ENCODE data around the gene ISCU. TPM values are rescaled to one million over a fixed set of nuclear protein-coding genes. Genes with fewer than 3 reads are reported as not detected.

ISCU gene
- 100 to 1,000 TPM; 182 to 195 TPM for total RNA-seq
- polyA plus RNA-seq: 100 to 1,000 TPM; 267 to 316 TPM

DNA sequence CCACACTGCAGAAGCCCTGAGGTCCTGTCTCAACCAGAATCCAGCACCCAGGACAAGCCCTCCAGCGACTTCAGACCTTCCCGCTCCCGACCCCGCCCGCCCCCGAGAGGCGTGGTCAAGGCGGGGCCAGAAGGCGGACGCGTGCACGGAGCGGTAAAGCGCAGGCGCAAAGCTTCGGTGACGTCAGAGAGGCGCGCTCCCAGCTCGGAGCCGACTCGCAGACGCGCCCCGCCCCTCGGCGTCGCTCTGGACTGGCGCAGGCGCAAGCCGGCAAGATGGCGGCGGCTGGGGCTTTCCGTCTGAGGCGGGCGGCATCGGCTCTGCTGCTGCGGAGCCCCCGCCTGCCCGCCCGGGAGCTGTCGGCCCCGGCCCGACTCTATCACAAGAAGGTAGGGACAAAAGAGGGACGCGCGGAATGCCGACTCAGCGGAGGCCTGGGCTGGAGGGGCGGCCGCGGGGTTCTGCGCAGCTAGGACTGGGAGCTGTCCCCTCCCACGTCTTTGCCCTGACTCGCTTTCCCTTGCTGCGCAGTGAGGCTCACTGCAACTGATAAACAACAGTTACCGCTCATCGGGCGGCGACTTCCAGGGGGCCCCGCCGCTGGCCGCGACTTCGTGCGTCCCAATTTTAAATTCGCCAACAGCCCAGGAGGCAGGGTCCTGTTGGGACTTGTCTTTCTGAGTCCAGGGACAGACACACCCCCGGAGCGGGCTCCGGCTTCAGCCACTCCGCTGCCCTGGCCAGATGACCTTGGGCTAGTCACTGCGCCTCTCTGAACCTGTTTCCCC, at the start of gene ISCU:
Gene ISCU, plus strand, starts transcription at position 249 of the 788 bp plus-strand sequence. Its CDS starts 27 bp downstream, at position 276.
- Mint-ChIP-seq H3K4me3 (peak within 1 kb of the TSS; percentile 100), H3K36me3 (peaks cover 26 to 60% of the 10 kb centered on the region in 2 donors), H3K9me3 (no peaks in the 10 kb centered on the region), H3K27ac (peak within 1 kb of the TSS; percentile 99 to 100 (median 100)), H3K4me1 (peaks cover 34 to 79% (median 54%) of the 10 kb centered on the region in 4 donors), H3K27me3 (no peaks in the 10 kb centered on the region)
- H3K27me3 ChIP-seq (ENCODE audit: insufficient read depth, low read length): no peaks in the 10 kb centered on the region
- H3K4me3 ChIP-seq (ENCODE audit: low read length in 2 of 2): peak within 1 kb of the TSS; percentile 87 to 90
- H3K36me3 ChIP-seq (ENCODE audit: insufficient read depth, low read length): peaks cover 34% of the 10 kb centered on the region
- peak within 1 kb of the TSS; percentile 96 for H3K27ac ChIP-seq (ENCODE audit: low read depth, low read length)
- peak; percentile 97 to 100 (median 99) for DNase-seq
- ChIA-PET POLR2A (ENCODE audit: partially characterized antibody) (interaction anchor here (0.6 to 14.6 kb wide), 25 partner anchors 8 to 877 kb away, joined by 3 to 245 read pairs (median 5); partner anchors contain the start of genes ALKBH2, FICD, PWP1 and SELPLG), CTCF (ENCODE audit: partially characterized antibody) (interaction anchor here (0.8 to 17.1 kb wide), 11 partner anchors 10 to 240 kb away, joined by 3 to 339 read pairs (median 4); no protein-coding TSS in a partner anchor)
- intact Hi-C loops (cut with micrococcal nuclease): loop anchor here (1.0 to 10.0 kb wide), 10 partner anchors 56 to 800 kb away; partner anchors contain the start of genes ALKBH2, PRDM4, SELPLG and SSH1
- no peaks in the 10 kb centered on the region for H3K9me3 ChIP-seq (ENCODE audit: control insufficient read depth in 1 of 2, low read length in 2 of 2)
- peaks cover 65% of the 10 kb centered on the region for H3K4me1 ChIP-seq (ENCODE audit: insufficient read depth, low read length)

- Mint-ChIP-seq H3K4me1 (peaks cover 16 to 42% (median 27%) of the 10 kb centered on the region in 4 donors), H3K9me3 (peaks cover 0 to 2% (median 0%) of the 10 kb centered on the region in 8 donors), H3K27me3 (peaks cover 1% of the 10 kb centered on the region in 2 donors), H3K4me3 (peak overlapping the region; percentile 91 to 97 (median 94)), H3K27ac (peak overlapping the region; percentile 90 to 97 (median 95)), H3K36me3 (peaks cover 8 to 20% of the 10 kb centered on the region in 2 donors)
- ChIA-PET CTCF (ENCODE audit: partially characterized antibody) (interaction anchor here (0.6 to 1.3 kb wide), 3 partner anchors 30 to 839 kb away, joined by 3 read pairs; no protein-coding TSS in a partner anchor), POLR2A (ENCODE audit: partially characterized antibody) (interaction anchor here (1.0 kb wide), 1 partner anchor 47 kb away, joined by 8 read pairs; the partner anchor contains the start of genes ISCU and SART3)
- peak overlapping the region; percentile 84 to 90 for H3K4me3 ChIP-seq (ENCODE audit: low read length in 2 of 2)
- DNase-seq: no peak
- no peaks in the 10 kb centered on the region for H3K9me3 ChIP-seq (ENCODE audit: control insufficient read depth in 1 of 2, low read length in 2 of 2)
- H3K27ac ChIP-seq (ENCODE audit: low read depth, low read length): peak overlapping the region; percentile 86
- peaks cover 15% of the 10 kb centered on the region for H3K36me3 ChIP-seq (ENCODE audit: insufficient read depth, low read length)
- H3K4me1 ChIP-seq (ENCODE audit: insufficient read depth, low read length): peaks cover 27% of the 10 kb centered on the region
- intact Hi-C loops (cut with micrococcal nuclease): loop anchor here (2.0 to 10.0 kb wide), 5 partner anchors 118 to 1420 kb away; partner anchors contain the start of genes CORO1C, CRY1, SELPLG and SSH1
- no peaks in the 10 kb centered on the region for H3K27me3 ChIP-seq (ENCODE audit: insufficient read depth, low read length)
These were observed 47.9 kb upstream of the ISCU start for GRCh38 chr12:108514468-108514972.

DNA sequence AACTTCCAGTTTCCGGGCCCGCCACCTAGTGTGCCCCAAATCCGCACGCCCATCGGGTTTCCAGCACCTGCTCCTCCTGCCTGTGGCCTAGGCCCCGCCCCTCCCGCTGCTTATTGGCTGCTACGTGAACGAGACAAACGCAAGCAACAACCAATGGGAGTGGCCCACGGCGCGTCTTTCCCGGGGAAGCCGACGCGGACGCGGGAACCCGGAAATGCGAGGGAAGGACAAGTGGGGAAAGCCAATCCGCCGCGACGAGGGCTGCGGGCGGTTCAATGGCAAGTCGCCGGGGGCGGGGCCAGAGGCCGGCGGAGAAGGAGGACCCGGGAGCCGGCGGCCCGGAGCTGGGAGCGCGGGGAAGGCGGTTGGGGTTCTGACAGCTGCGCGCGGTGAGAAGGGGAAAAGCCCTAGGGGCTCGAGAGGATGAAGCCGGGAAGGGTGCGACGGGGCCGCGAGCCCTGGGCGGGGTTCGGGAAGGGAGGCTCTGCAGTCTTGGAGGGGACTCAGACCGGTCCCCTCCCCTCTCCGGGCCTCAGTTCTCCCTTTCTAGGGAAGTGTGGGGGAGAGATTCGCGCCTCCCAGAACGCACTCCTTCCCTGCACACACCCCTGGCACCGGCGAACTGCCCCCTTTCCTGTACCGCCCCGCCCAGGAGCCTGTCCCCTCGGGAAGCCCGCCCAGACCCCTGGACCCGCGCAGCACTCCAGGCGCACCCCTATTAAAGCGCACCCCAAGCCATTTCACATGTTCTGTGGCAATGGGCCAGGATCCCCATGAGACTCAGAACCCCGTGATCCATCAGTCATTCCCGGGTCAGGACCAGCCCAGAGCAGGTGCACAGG, 47.2 kb upstream of the ISCU start, which contains the start of gene FICD:
Gene FICD, plus strand, starts transcription at position 305 of the 842 bp plus-strand sequence. CDS start 1,696 bp downstream, outside the sequence.
- Histone ChIP-seq H3K4me3 (ENCODE audit: low read length in 2 of 2) (peak within 1 kb of the TSS; percentile 84 to 90), H3K27me3 (ENCODE audit: insufficient read depth, low read length) (no peaks in the 10 kb centered on the region), H3K27ac (ENCODE audit: low read depth, low read length) (peak within 1 kb of the TSS; percentile 86), H3K9me3 (ENCODE audit: control insufficient read depth in 1 of 2, low read length in 2 of 2) (no peaks in the 10 kb centered on the region), H3K4me1 (ENCODE audit: insufficient read depth, low read length) (peaks cover 27% of the 10 kb centered on the region), H3K36me3 (ENCODE audit: insufficient read depth, low read length) (peaks cover 21% of the 10 kb centered on the region)
- H3K9me3 Mint-ChIP-seq: peaks cover 0 to 2% (median 0%) of the 10 kb centered on the region in 8 donors
- H3K4me1 Mint-ChIP-seq: peaks cover 16 to 42% (median 28%) of the 10 kb centered on the region in 4 donors
- intact Hi-C loops (cut with micrococcal nuclease): loop anchor here (1.0 to 10.0 kb wide), 9 partner anchors 46 to 1420 kb away; partner anchors contain the start of genes CORO1C, CRY1, PRDM4 and PWP1
- ChIA-PET POLR2A (ENCODE audit: partially characterized antibody) (interaction anchor here (1.0 kb wide), 1 partner anchor 46 kb away, joined by 8 read pairs; the partner anchor contains the start of genes ISCU and SART3), CTCF (ENCODE audit: partially characterized antibody) (interaction anchor here (1.9 kb wide), 1 partner anchor 103 kb away, joined by 6 read pairs; no protein-coding TSS in a partner anchor)
- DNase-seq: peak; percentile 98 to 100 (median 99)
- H3K4me3 Mint-ChIP-seq: peak within 1 kb of the TSS; percentile 91 to 97 (median 94)
- H3K27ac Mint-ChIP-seq: peak within 1 kb of the TSS; percentile 90 to 97 (median 95)
- peaks cover 1% of the 10 kb centered on the region in 2 donors for H3K27me3 Mint-ChIP-seq
- H3K36me3 Mint-ChIP-seq: peaks cover 12 to 27% of the 10 kb centered on the region in 2 donors

DNA sequence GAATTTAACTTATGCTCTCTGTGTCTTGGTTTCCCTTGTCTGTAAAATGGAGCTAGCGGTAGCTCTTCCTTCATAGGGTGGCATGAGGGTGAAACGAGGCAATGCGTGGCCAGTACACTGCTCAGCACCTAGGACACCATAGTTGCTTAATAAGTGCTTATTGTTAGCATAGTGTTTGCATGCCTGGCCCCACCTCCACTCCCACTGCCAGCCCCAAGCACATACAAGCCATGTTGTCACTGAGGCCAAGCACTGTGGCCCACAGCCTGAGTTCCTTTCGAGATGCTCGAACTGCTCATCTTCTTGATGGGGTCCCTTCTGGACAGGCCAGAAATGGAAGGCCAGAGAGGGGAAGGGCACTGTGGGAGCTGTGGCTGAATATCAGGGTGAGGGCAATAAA, 46.5 kb upstream of the ISCU start:
- Histone ChIP-seq H3K9me3 (ENCODE audit: control insufficient read depth in 1 of 2, low read length in 2 of 2) (no peaks in the 10 kb centered on the region), H3K4me1 (ENCODE audit: insufficient read depth, low read length) (peaks cover 27% of the 10 kb centered on the region), H3K4me3 (ENCODE audit: low read length in 2 of 2) (peak overlapping the region; percentile 84 to 90), H3K27me3 (ENCODE audit: insufficient read depth, low read length) (no peaks in the 10 kb centered on the region), H3K27ac (ENCODE audit: low read depth, low read length) (peak overlapping the region; percentile 86), H3K36me3 (ENCODE audit: insufficient read depth, low read length) (peaks cover 26% of the 10 kb centered on the region)
- Mint-ChIP-seq H3K27me3 (peaks cover under 1 to 1% of the 10 kb centered on the region in 2 donors), H3K27ac (peak overlapping the region; percentile 90 to 97 (median 94)), H3K36me3 (peaks cover 18 to 34% of the 10 kb centered on the region in 2 donors), H3K4me3 (peak overlapping the region; percentile 91 to 97 (median 94)), H3K4me1 (peaks cover 16 to 42% (median 28%) of the 10 kb centered on the region in 4 donors), H3K9me3 (peaks cover 0 to 2% (median 0%) of the 10 kb centered on the region in 8 donors)
- ChIA-PET POLR2A (ENCODE audit: partially characterized antibody) (no interaction called here), CTCF (ENCODE audit: partially characterized antibody) (interaction anchor here (1.9 kb wide), 1 partner anchor 102 kb away, joined by 6 read pairs; no protein-coding TSS in a partner anchor)
- intact Hi-C loops (cut with micrococcal nuclease): loop anchor here (1.0 to 10.0 kb wide), 9 partner anchors 45 to 1421 kb away; partner anchors contain the start of genes CORO1C, CRY1, PRDM4 and PWP1
- DNase-seq: no peak

DNA sequence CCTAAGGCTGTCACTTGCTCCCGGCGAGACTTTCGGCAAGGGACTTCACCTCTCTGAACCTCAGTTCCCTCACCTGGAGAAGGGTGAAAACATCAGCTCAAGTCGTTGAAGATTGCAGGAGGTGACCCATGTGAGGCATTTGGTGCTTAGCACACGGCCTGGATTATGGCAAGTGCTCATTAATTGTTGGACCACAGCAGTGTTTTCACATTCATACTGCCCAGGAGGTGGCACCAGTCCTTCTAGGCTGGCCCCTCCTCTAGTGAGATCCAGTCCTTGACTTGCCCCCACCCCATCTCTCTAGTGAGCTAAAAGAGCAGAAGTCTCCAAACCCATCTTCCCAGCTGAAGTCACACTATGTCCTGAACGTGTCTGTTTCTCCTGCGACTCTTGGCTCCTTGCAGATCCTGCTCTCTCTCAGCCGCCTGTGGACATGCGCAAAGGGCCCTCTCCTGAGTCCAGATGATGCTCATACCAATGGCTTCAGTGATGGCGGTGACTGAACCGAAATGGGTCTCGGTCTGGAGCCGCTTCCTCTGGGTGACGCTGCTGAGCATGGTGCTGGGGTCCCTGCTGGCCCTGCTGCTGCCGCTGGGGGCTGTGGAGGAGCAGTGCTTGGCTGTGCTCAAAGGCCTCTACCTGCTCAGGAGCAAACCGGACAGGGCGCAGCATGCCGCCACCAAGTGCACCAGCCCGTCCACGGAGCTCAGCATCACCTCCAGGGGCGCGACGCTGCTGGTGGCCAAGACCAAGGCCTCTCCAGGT, 45.7 kb upstream of the ISCU start:
- no peaks in the 10 kb centered on the region for H3K9me3 ChIP-seq (ENCODE audit: control insufficient read depth in 1 of 2, low read length in 2 of 2)
- Mint-ChIP-seq H3K36me3 (peaks cover 19 to 42% of the 10 kb centered on the region in 2 donors), H3K27ac (peak overlapping the region; percentile 90 to 97 (median 94)), H3K4me3 (peak overlapping the region; percentile 91 to 97 (median 94)), H3K9me3 (peaks cover 0 to 2% (median 0%) of the 10 kb centered on the region in 8 donors), H3K27me3 (peaks cover 0 to 1% of the 10 kb centered on the region in 2 donors), H3K4me1 (peaks cover 15 to 40% (median 25%) of the 10 kb centered on the region in 4 donors)
- H3K27ac ChIP-seq (ENCODE audit: low read depth, low read length): peak overlapping the region; percentile 86
- ChIA-PET CTCF (ENCODE audit: partially characterized antibody) (interaction anchor here (1.9 kb wide), 1 partner anchor 101 kb away, joined by 6 read pairs; no protein-coding TSS in a partner anchor), POLR2A (ENCODE audit: partially characterized antibody) (interaction anchor here (1.4 kb wide), 1 partner anchor 44 kb away, joined by 6 read pairs; the partner anchor contains the start of gene SART3)
- no peak for DNase-seq
- intact Hi-C loops (cut with micrococcal nuclease): loop anchor here (5.0 to 10.0 kb wide), 2 partner anchors 536 to 1422 kb away; partner anchors contain the start of genes CRY1 and USP30
- no peaks in the 10 kb centered on the region for H3K27me3 ChIP-seq (ENCODE audit: insufficient read depth, low read length)
- H3K4me3 ChIP-seq (ENCODE audit: low read length in 2 of 2): no peak overlapping the region
- H3K36me3 ChIP-seq (ENCODE audit: insufficient read depth, low read length): peaks cover 34% of the 10 kb centered on the region
- H3K4me1 ChIP-seq (ENCODE audit: insufficient read depth, low read length): peaks cover 24% of the 10 kb centered on the region
